ENCODE data around the gene HOXD4. TPM values are rescaled to one million over a fixed set of nuclear protein-coding genes. Genes with fewer than 3 reads are reported as not detected.

HOXD4 gene
- total and polyA plus RNA-seq, 2 of the 4 experiments (the other 2 are of a cell fraction): not detected

DNA sequence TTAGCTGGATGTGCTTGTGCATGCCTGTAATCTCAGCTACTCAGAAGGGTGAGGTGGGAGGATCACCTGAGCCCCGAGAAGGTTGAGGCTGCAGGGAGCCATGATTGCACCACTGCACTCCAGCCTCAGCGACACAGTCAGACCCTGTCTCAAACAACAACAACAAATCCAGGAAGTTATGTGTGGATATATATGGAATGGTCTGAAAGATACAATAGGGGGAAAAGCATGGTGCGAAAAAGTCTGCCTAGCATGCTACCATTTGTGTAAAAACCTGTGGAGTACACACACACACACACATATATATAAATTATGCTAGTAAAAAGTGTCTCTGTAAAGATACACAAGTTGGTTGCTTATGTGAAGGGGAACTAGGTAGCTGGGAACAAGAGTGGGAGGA lies 30.2 kb downstream of the HOXD4 start:
- Histone ChIP-seq H3K56ac (ENCODE audit: extremely low read depth, insufficient read depth, low read length) (no peak overlapping the region), H3K23ac (ENCODE audit: low read depth, low read length) (no peak overlapping the region), H3K9me1 (ENCODE audit: insufficient read depth, low read length) (no peaks in the 10 kb centered on the region), H3K4me1 (ENCODE audit: control insufficient read depth, insufficient read depth, low read length) (no peaks in the 10 kb centered on the region), H2BK5ac (ENCODE audit: low read depth, low read length, poor library complexity, severe bottlenecking) (no peak overlapping the region), H2AK5ac (ENCODE audit: low read depth, low read length) (no peak overlapping the region), H3K4ac (ENCODE audit: low read depth, low read length) (no peak overlapping the region), H4K8ac (ENCODE audit: low read depth in 2 of 2, low read length in 2 of 2) (no peak overlapping the region), H2BK20ac (ENCODE audit: low read depth, low read length) (no peak overlapping the region), H3K4me2 (ENCODE audit: low read depth, low read length) (no peak overlapping the region), H3K14ac (replicated peaks; ENCODE audit: low read depth, low read length) (no peak overlapping the region), H2AFZ (replicated peaks; ENCODE audit: low read length, poor library complexity) (no peak overlapping the region), H3K36me3 (ENCODE audit: control insufficient read depth, insufficient read depth, low read length) (no peaks in the 10 kb centered on the region), H4K20me1 (ENCODE audit: insufficient read depth, low read length) (no peaks in the 10 kb centered on the region), H3K79me1 (ENCODE audit: low read depth in 1 of 2, low read length in 2 of 2) (no peaks in the 10 kb centered on the region), H3K9ac (ENCODE audit: low read depth, low read length) (no peak overlapping the region), H2BK120ac (ENCODE audit: low read depth, low read length) (no peak overlapping the region), H3K4me3 (ENCODE audit: insufficient read depth, low read depth, low read length) (no peak overlapping the region), H3K27me3 (ENCODE audit: control insufficient read depth, insufficient read depth, low read length) (peaks cover 49% of the 10 kb centered on the region), H4K91ac (ENCODE audit: insufficient read depth, low read depth, low read length) (no peak overlapping the region), H2BK15ac (ENCODE audit: low read depth, low read length) (no peak overlapping the region), H3K18ac (ENCODE audit: low read depth, low read length) (no peak overlapping the region), H4K5ac (ENCODE audit: low read depth, low read length) (no peak overlapping the region), H3K9me3 (ENCODE audit: control insufficient read depth, insufficient read depth, low read length) (no peaks in the 10 kb centered on the region; the same call in 1 of the 2 replicates), H3K27ac (ENCODE audit: insufficient read depth, low read length) (no peak overlapping the region), H2AK9ac (replicated peaks; ENCODE audit: low read depth, low read length, poor library complexity) (no peak overlapping the region)
- no peak for TF ChIP-seq CHD1 (IDR thresholded peaks at IDR 0.05; ENCODE audit: low read depth, low read length)
- TF ChIP-seq, protein P1, sequence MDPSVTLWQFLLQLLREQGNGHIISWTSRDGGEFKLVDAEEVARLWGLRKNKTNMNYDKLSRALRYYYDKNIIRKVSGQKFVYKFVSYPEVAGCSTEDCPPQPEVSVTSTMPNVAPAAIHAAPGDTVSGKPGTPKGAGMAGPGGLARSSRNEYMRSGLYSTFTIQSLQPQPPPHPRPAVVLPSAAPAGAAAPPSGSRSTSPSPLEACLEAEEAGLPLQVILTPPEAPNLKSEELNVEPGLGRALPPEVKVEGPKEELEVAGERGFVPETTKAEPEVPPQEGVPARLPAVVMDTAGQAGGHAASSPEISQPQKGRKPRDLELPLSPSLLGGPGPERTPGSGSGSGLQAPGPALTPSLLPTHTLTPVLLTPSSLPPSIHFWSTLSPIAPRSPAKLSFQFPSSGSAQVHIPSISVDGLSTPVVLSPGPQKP (IDR thresholded peaks at IDR 0.05; ENCODE audit: borderline replicate concordance, low read depth, low read length): no peak
- TF ChIP-seq MAZ (IDR thresholded peaks at IDR 0.05; ENCODE audit: borderline replicate concordance, low read depth, low read length): no peak
- TF ChIP-seq FOS (IDR thresholded peaks at IDR 0.05; ENCODE audit: low read depth, low read length): no peak
- no peak for TF ChIP-seq RCOR1 (IDR thresholded peaks at IDR 0.05; ENCODE audit: insufficient replicate concordance, low read length)
- TF ChIP-seq MAFK (IDR thresholded peaks at IDR 0.05; ENCODE audit: low read depth, low read length): no peak
- TF ChIP-seq RFX5 (IDR thresholded peaks at IDR 0.05; ENCODE audit: low read depth, low read length): no peak
- no peak for TF ChIP-seq MXI1 (IDR thresholded peaks at IDR 0.05; ENCODE audit: borderline replicate concordance, low read depth, low read length)
- no peak for TF ChIP-seq SMC3 (IDR thresholded peaks at IDR 0.05; ENCODE audit: low read depth, low read length)
- TF ChIP-seq USF2 (IDR thresholded peaks at IDR 0.05; ENCODE audit: low read depth, low read length): no peak
- TF ChIP-seq POLR2A (IDR thresholded peaks at IDR 0.05; ENCODE audit: low read depth, low read length): no peak
- TF ChIP-seq BHLHE40 (IDR thresholded peaks at IDR 0.05; ENCODE audit: low read depth, low read length): no peak
- dilution Hi-C loops (cut with HindIII; ENCODE audit: low sequenced_read_pairs, unreplicated experiment) (no loop called here), in situ Hi-C loops (cut with MboI; ENCODE audit: low sequenced_read_pairs) (no loop called here), intact Hi-C loops (cut with micrococcal nuclease) (no loop called here)
- BruUV-seq (replicated peaks): no TSS peak
- WGBS, 2 experiments (ENCODE audit: extremely low coverage in 2 of 2, insufficient read length in 1 of 2): no CpG with 5 or more reads among the region's 3 CpGs
- DNase-seq: no peak
- ATAC-seq (ENCODE audit: low read depth): no peak
- CTCF ChIA-PET: no interaction called here
- POLR2A ChIA-PET (ENCODE audit: unreplicated experiment): no interaction called here
